GM21619 (cell line): ENCODE measurements around the gene MMP1.

ENCODE experiments used
- ATAC-seq: cut with Tn5 transposase; IDR thresholded peaks from one replicate; pipeline ENCODE4 v1.9.1; 2021; ENCODE audit not compliant: unreplicated experiment

The MMP1 gene

GRCh38 chr11:102807921-102808320 lies 10.0 kb upstream of the MMP1 start:
- no peak for ATAC-seq

GRCh38 chr11:102806296-102806695 lies 8.3 kb upstream of the MMP1 start:
- no peak for ATAC-seq

DNA sequence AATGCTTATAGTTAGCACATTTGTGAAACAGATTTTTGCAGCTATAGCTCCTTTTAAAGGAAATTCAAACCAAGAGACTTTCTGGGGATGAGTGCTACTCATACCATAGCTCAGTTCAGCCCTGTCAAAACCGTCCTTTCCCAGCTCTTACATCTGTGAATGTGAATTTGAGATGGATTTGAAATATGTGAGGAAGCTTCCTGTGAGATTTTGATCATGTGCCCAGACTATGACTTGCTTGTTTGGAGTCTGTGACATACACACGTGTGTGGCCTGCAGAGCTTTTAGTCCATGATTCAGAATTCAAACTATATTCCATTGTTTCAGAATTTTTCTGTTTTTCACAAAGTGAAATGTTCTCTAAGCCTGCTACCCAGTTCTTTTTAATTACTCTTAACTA lies 4.4 kb upstream of the MMP1 start:
- ATAC-seq = no peak

- ATAC-seq = no peak
Measured at GRCh38 chr11:102800767-102801166, 2.8 kb upstream of the MMP1 start.

GRCh38 chr11:102799681-102800340 lies 1.9 kb upstream of the MMP1 start:
- no peak for ATAC-seq

- peak; percentile 96 for ATAC-seq
Measured at GRCh38 chr11:102794382-102794781, 3.6 kb downstream of the MMP1 start.

DNA sequence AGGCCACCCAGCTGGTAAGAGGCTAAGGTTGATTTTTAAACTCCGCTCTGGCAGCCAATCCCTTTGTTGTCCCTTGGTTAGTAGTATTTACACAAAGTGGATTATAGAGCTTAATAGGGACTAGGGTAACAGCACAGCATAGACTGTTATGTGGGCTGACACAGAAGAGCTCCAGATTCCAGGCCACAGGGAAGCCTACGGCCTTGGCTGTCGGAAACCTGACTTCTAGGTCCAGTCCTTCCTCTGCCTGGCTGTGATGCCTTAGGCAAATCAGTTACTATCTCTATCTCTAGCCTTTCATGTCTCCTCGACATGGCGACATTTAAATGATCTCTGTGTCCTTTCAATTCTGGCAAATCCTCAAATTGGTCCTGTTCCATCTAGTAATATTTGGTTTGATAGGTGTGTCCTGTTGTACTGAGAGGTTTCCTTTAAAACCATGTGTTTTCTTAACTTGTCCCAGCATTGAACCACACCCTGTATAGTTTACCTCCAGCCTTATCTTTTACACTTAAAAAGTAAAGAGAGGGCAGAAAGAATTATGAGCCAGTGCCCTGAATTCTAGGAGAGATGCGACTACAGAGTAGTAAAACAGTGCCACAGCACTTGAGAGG lies 4.2 kb downstream of the MMP1 start:
- no peak for ATAC-seq

GRCh38 chr11:102792604-102793003 lies 5.4 kb downstream of the MMP1 start:
- no peak for ATAC-seq

- ATAC-seq = no peak
Measured at GRCh38 chr11:102791271-102792036, 6.5 kb downstream of the MMP1 start.

DNA sequence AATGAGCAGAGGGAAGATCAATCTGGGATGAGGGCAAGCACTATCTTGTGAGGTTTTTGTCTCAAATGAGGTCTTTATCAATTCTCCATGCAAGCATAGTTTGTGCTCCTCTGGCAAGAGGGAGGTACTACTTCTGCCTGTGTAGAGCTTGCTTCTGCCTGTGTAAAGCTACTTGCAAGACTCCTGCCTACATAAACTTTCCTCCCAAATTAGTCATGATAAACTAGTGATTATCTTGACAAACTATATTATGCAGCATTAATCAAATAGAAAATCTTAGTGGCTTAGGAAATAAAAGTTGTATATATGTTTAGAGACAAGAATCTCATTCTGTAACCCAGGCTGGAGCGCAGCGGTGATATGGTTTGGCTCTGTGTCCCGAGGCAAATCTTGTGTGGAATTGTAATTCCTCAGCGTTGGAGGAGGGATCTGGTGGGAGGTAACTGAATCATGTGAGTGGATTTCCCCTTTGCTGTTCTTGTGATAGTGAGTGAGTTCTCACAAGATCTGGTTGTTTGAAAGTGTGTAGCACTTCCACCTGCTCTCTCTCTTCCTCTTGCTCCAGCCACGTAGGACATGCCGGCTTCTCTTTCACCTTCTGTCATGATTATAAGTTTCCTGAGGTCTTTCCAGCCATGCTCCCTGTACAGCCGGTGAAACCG lies 9.5 kb downstream of the MMP1 start:
- no peak for ATAC-seq

- no peak for ATAC-seq
Measured at GRCh38 chr11:102784380-102784779, 13.6 kb downstream of the MMP1 start.

DNA sequence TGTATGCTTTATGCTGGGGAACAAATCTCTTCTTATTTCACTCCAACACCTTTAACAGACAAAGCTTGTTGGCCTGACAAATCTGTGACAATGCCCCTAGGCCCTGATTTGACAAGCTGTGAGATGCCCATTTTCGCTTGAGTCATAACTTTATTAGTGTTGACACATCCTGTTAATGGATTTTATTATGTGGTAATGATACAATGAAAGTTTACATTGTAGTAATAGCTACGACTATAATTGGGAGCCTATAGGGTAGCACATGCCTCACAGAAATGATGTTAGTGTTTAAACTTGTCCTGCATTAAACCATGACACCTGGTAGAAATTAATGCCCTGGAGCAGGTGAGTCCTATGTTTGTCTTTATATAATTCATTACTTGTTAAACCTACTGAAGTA lies 14.2 kb downstream of the MMP1 start:
- ATAC-seq = no peak

- ATAC-seq = no peak
Measured at GRCh38 chr11:102783016-102783415, 14.9 kb downstream of the MMP1 start.

DNA sequence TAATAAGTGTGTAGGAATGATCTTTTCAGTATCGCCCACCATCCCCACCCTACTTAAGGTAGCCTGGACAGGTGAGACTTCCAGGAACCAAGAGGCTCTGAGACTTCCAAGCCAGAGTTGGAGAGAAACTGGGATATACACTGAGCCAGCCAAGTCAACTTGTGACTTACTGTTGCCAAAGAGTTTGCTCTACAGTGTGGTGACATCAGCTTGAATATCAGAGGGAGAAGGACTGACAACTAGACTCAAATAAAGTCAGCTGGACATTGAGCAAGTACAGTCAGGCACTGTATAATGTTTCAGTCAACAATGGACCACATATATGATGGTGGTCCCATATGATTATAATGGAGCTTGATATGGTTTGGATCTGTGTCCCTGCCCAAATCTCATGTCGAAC lies 16.3 kb downstream of the MMP1 start:
- ATAC-seq = no peak

GRCh38 chr11:102780491-102780918 lies 17.5 kb downstream of the MMP1 start, which contains the start of gene MMP10:
MMP10 (minus strand) TSS chr11:102780628; CDS start chr11:102780591, 37 bp downstream.
- ATAC-seq = no peak

DNA sequence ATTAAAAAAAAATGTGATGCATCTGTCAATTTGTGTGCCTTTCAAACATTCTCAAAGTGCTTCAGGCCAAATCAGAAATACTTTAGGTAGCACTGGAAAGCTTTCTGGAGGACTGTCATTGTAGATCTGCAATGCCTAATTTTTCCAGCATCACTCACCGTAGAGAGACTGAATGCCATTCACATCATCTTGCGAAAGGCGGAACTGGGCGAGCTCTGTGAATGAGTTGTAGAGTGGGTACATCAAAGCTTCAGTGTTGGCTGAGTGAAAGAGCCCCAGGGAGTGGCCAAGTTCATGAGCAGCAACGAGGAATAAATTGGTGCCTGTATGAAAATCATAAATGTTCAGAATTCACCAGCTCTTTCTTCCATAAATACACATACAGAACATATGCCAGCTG lies 21.5 kb downstream of the MMP1 start:
- no peak for ATAC-seq

GRCh38 chr11:102773386-102773785 lies 24.6 kb downstream of the MMP1 start:
- ATAC-seq = no peak

GRCh38 chr11:102771351-102771750 lies 26.6 kb downstream of the MMP1 start:
- no peak for ATAC-seq

GRCh38 chr11:102770191-102770590 lies 27.8 kb downstream of the MMP1 start:
- no peak for ATAC-seq

DNA sequence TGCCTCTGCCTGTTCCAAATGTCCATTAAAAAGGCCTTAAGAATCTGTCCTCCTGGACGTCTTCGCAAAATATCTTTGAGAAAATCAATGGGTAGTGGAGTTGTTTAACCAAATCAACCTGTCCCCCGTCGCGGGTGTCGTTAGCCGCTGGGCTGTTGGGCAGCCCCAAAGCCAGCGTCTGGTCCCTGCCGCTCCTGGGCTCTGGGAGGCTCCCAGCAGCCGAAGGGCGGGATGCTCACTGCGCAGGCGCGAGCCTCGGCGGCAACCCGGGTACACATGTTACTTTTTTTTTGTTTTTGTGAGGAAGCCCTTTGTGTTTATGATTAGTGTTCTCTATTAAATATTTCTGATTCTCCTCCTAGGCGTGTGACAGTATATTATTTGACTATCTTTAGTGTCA lies 30.2 kb downstream of the MMP1 start:
- ATAC-seq = no peak

DNA sequence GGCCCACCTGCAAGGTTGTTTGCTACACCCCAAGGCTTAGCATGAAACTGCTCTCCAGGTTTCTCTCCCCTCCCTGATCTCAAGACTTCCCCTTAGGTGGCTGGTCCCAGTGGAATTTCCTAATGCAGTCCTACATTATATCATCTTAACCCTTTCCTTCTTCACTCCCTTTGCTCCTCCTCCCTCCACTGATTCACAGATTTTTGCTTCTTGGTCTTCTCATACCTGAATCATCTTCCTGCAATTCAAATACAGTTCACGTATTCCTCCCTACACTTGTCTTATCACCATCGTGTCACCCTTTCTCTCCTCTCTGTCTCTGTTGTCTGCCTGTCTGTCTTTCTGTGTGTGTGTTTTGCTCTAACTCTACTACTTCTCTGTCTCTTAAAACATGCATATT lies 34.5 kb downstream of the MMP1 start:
- ATAC-seq = no peak

DNA sequence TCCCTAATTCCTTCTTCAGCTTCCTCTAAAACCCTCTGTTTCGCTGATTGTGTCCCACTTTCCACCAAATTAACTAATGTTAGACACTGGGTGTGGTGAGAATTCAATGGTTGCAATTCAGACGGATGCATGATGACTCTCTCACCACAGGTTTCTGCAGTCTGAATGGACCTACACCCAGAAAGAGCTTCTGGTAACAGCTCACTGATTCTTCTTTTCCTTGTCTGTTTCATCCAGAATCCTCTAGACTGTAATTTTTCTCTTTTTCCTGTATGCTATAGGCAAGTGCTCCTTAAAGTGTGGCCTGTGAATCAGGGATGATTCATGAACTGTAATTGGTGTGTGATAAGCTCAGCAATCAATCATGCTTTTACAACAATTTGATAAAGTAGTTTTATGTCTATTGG lies 35.6 kb downstream of the MMP1 start:
- ATAC-seq = no peak
